H7 (cell line): Measurements from ENCODE around the gene BMP8B. TPM values are rescaled to one million over a fixed set of nuclear protein-coding genes. Genes with fewer than 3 reads are reported as not detected.

Experiments
- DNase-seq: peaks from one replicate; pipeline ENCODE4 v3.0.0; 2012
- H3K27me3 ChIP-seq: 2 replicates; pipeline ENCODE4 v1.6.0; 2011; ENCODE audit warnings: mild to moderate bottlenecking, low read length; ENCODE audit not compliant: control insufficient read depth, insufficient read depth
- H3K36me3 ChIP-seq: replicated peaks from 2 replicates; pipeline ENCODE4 v1.5.1; 2011; ENCODE audit warnings: low read length; ENCODE audit not compliant: control insufficient read depth, insufficient read depth
- H3K4me3 ChIP-seq: 2 replicates; pipeline ENCODE4 v1.5.1; 2011; ENCODE audit warnings: low read depth, mild to moderate bottlenecking, control low read depth, low read length, moderate library complexity; ENCODE audit not compliant: insufficient read depth
- total RNA-seq: library from RNA; depleted of rRNA; stranded (reverse); fragments of >200 nt; shearing (Covaris generic); gene quantifications from 2 replicates; pipeline ENCODE4 v1.2.3, GENCODE V29; 2014; rRNA removed

Gene BMP8B
- total RNA-seq, 1 experiment from 2014 or later: 0.24 TPM

- Histone ChIP-seq H3K36me3 (no peaks in the 10 kb centered on the region), H3K4me3 (no peak overlapping the region), H3K27me3 (peaks cover 91% of the 10 kb centered on the region)
- DNase-seq: no peak
Measured at GRCh38 chr1:39717809-39718208, 70.9 kb downstream of the BMP8B start.

- Histone ChIP-seq H3K4me3 (no peak overlapping the region), H3K36me3 (no peaks in the 10 kb centered on the region), H3K27me3 (peaks cover 96% of the 10 kb centered on the region)
- DNase-seq: no peak
Measured at GRCh38 chr1:39713557-39713956, 75.1 kb downstream of the BMP8B start.

DNA sequence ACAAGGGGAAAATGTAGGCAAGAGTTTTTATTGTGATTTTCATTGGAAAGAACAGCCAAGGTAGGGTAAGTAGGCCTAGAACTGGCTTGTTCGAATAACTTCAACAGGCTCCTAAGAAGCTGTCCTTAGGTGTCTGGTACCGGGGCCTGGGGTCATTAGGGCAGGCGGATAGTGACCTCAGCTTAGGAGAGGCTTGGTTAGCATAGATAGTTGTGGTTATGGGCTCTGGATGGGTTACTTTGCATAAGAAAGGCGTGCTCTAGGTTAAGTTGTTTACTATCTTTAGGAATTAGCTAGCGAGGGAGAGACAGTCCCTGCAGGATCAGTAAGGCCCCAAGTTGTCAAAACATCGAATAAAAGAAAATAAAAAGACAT lies 76.7 kb downstream of the BMP8B start:
- peak; percentile 58 for DNase-seq
- Histone ChIP-seq H3K27me3 (peaks cover 97% of the 10 kb centered on the region), H3K4me3 (no peak overlapping the region), H3K36me3 (no peaks in the 10 kb centered on the region)

DNA sequence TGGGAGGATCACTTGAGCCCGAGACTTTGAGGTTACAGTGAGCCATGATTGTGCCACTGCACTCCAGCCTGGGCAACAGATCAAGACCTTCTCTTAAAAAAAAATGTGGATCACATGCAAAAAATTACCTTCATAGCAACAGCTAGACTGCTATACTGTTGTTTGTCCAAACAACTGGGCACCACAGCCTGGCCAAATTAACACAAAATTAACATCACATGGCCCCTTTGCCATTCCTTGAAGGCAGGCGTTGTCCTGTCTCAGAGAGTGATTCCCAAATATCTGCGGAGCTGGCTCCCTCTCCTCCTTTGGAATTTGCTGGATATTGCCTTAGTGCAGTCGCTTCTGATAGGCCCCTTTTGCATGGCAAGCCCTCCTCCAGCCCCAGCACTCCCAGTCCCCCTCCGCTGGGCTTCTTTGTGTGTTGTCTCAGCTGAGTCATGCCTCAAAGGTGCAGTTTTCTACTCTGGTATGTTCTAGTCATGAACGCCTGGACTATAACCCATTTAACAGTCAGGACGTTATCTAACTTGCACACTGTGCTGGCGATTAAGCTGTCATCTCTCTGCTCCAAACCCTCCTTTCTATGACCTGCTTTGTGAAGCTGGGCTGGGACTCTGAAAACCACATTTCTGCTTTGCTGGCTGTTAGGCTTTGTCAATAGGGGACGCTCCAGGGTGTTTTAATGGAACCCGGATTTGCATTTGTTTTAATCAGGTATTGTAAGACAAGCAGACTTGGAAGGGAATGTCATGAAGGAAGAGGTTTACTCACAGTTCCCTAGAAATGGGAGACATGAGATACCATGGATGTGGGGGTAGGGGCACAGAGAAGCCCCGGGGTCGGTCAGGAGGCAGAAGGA lies 77.3 kb downstream of the BMP8B start:
- H3K27me3 ChIP-seq: peaks cover 97% of the 10 kb centered on the region
- DNase-seq: no peak
- no peak overlapping the region for H3K4me3 ChIP-seq
- H3K36me3 ChIP-seq: no peaks in the 10 kb centered on the region

GRCh38 chr1:39707506-39707905 lies 81.2 kb downstream of the BMP8B start:
- DNase-seq: no peak
- Histone ChIP-seq H3K36me3 (no peaks in the 10 kb centered on the region), H3K4me3 (no peak overlapping the region), H3K27me3 (peaks cover 97% of the 10 kb centered on the region)

Other genes with a start within 250 kb of the BMP8B start
- 185 and 193 TPM in 2 replicates for gene PABPC4, start 212.1 kb downstream of the BMP8B start, total RNA-seq
- 0.63 and 0.94 TPM in 2 replicates for gene HEYL, start 149.2 kb downstream of the BMP8B start, total RNA-seq
- not detected in 2 replicates for gene NT5C1A, start 116.8 kb downstream of the BMP8B start, total RNA-seq
- gene HPCAL4, start 97.4 kb downstream of the BMP8B start, total RNA-seq: not detected in 2 replicates
- 62.1 and 63.1 TPM in 2 replicates for gene PPIE, start 50.0 kb downstream of the BMP8B start, total RNA-seq
- gene OXCT2, start 17.5 kb downstream of the BMP8B start, total RNA-seq: not detected in 2 replicates
- gene TRIT1, start 94.6 kb upstream of the BMP8B start, total RNA-seq: 57.0 and 77.0 TPM in 2 replicates
- 49.0 and 52.5 TPM in 2 replicates for gene MYCL, start 113.1 kb upstream of the BMP8B start, total RNA-seq
- gene MFSD2A, start 166.3 kb upstream of the BMP8B start, total RNA-seq: 4.7 and 6.4 TPM in 2 replicates